ENCODE results near the gene YIPF2.
"Not testable (repeated sequence)": the region's sequence is repeated elsewhere in the genome, so short reads cannot be mapped to it uniquely, and the experiment has no call there.

YIPF2 gene

DNA sequence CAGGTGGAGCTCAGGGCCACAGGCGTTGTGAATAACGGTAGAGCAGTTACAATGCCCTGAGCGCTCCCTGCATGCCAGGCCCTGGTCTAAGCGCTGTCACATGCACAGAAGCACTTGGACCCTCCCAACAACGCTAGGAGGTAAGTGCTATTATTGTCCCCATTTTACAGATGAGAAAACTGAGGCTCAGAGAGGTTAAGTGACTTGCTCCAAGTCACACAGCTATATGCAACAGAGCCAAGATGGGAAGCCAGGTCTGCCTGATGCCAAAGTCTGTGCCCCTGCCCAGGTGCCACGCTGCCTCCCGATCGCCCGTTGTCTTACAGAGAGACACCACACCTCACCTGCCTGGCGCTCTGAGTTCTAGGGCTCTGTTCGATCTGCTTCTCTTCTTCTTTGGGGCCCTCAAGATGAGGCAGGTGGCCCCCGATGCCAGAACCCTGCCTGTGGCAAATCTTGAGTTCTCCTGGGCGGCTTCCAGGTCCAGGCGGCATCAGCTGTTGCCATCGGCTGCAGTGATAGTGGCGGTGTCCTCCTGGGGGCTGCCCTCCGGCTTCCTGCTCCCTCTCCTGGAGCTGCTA lies 20.0 kb downstream of the YIPF2 start:
- no peak for DNase-seq

DNA sequence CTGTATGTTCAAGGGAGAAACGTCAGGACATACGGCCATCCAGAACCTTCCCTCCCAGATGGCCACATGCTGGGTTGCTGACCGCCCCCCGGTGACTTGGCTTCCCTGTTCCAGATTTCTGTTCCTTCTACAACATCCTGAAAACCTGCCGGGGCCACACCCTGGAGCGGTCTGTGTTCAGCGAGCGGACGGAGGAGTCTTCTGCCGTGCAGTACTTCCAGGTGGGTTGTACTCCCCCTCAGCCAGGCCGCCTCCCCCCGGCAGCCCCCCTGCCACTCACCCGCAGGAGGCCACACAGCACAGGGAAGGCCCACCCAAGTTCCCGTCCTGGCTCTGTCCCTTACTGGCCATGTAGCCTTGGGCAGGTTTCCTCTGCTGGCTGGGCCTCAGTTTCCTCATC lies 20.5 kb downstream of the YIPF2 start:
- DNase-seq, result no peak

DNA sequence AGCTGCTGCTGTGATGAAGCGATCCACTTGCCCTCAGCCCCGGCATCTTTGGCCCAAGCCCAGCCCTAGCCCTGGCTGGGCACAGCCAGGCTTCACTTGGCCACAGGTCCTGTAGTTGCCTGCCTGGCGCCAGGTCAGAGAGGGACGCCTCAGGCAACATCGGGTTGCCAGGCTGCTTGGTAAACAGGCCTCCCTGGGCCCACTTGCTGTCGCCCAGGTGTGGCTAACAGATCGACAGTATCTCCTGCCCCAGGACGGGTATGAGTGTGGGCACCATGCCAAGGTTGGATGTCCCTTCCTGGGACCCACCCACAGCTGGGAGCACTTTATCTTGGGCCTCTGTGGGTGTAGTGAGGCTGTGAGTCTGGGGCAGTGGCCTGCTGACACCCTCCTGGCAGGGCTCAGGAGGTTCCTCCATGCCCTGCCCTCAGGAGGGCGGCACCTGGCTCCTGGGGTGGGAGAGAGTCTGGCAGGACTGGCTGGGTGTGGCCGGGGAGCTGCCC lies 29.2 kb downstream of the YIPF2 start:
- no peak for DNase-seq

DNA sequence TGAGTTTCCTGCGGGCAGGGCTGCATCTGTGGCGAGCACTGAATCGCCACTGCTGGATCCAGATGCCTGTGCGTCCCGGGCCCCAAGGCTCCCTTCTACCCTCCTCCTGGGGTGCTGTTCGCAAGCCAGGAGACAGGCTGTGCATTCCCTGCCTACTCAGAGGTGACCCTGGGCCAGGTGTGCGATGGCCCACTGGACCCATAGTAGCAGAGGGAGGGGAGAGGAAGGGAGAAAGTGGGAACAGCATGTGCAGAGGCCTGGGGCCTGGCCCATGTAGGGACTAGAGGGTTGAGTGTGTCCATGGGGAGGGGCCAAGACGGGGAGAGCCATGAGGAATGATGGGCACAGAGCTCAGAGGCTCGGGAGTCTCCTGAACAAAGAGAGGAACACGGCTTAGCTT lies 29.8 kb downstream of the YIPF2 start:
- DNase-seq, result no peak

DNA sequence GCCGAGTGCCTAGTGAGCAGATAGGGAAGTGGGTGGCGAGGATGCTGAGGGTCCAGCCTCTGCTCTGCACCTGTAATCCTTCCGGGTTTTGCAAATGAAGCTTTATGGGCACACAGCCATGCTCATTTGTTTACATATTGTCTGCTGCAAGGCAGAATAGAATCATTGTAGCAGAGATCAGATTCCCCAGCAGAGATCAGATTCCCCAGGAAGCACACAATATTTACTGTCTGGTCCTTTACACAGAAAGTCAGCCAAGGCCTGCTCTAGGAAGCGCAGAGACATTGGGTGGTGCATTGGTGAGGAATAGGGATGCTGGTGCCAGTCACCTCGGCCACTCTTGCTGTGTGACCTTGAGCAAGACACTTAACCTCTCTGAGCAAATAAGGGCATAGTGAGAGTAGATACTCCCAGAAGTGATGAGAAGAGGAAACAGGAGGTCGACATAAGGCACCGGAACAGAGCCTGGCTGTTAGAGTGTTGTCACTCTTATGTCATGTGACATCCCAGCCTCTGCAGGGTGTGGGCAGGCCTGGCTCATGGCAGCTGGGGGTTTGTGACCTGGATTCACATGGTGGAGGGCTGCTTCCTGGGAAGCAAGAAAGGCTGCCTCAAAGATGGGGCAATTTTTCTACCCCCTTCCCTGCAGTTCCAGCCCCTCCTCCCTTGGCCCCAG lies 31.4 kb downstream of the YIPF2 start:
- no peak for DNase-seq

DNA sequence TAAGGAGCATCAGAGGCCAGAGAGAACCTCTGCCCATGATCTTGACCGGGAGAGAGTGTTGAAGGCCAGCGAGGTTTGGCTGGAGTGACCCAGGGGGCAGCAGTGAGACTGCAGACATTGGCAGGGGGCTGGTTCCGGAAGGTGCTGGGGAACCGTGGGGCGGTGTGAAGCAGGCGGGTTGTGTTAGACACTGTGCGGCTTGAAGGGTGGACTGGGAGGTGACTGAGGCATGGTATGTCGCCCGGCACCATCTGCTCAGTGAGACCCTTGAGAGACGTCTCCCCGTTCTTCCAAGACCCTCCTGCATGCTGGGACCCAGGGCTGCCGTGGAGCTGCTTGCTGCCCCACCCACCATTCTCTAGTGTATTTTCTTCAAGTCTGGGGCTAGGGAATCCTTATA lies 32.5 kb downstream of the YIPF2 start:
- DNase-seq, result no peak

DNA sequence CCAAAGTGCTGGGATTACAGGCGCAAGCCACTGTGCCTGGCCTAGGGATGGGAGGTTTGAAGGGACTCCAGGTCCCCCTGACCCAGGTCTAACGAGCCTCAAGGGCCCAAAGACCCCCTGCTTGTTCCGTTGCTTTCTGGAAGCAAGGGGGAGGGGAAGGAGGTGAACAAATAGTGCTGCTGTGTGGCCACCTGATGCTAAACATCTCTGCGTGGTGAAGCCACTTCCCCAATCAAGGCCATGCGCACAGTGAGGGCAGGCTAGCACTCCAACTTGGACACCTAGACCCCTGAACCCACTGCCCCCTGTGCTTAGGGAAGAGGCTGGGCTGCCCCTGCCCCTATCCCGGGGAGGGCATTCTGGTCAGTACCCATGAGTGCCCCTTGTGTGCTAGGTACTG lies 33.1 kb downstream of the YIPF2 start:
- DNase-seq, result no peak

DNA sequence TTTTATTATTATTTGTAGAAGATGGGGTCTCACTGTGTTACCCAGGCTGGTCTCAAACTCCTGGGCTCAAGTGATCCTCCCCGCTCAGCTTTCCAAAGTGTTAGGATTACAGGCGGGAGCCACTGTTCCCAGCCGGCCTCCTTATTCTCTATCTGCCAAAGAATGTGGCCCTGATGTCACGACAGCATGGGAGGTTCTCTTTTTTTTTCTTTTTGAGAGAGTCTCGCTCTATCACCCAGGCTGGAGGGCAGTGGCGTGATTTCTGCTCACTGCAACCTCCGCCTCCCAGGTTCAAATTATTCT lies 33.6 kb downstream of the YIPF2 start:
- DNase-seq, result no peak

DNA sequence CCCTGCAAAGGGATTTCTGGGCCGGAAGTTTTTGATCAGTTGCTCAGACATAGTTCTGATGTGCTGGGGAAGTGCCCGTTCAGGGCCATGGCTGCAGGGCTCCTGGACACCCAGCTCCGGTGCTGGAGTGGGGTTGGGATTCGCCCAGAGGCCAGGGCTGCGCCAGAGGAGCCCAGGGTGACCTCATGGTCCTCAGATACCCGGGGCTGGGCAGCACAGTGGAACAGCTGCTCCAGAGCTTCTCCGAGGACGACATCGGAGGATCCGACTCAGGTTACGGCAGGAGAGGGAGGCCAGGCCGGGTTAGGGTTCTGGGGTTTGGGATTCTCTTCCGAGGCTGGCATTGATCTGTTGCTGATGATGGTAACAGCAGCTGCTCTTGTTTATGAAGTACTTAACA lies 36.2 kb downstream of the YIPF2 start:
- no peak for DNase-seq

DNA sequence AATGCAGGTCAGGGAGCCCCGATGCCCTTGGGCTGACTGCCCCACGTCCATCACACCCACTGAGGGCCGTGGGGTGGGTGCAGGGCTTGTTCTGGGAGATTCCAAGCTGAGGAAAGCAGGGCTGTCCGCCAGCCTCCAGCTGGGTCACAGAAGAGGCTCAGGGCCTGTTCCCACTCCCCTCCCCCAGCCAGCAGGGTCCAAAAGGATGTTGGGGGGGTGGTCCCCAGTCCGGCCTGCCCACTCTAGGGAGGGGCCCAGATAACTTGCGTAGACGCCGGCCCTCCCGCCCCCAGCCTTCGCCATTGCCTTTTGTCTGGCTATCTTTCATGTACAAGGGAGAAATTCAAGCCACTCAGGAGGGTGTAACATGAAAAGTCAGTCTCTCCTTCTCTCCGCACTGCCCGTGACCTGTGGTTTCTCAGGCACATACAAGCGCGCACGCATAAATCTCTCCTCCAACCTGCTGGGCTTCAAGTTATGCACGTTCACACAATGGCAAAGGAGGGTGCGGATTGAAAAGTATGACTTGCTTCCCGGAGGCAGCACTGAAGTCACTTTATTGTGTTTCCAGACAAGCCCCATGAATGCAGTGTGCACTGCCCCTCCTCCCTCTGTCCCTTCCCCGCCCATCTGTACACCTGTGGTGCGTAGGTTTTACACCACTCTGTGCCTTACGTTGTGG lies 36.9 kb downstream of the YIPF2 start:
- no peak for DNase-seq

DNA sequence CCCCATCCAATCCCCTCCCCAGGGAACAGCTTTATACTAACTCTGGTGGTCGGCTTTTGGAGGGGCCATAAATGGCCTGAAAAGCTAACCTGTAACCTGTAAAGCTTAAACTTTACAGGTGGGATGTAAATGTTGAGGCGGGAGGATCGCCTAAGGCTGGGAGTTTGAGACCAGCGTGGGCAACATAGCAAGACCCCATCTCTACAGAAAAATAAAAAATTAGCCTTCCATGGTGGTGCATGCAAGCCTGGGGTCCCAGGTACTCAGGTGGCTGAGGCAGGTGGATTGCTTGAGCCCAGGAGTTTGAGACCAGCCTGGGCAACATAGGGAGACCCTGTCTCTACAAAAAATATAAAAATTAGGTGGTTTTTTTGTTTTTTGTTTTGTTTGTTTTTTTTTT lies 38.6 kb downstream of the YIPF2 start:
- DNase-seq, result no peak

DNA sequence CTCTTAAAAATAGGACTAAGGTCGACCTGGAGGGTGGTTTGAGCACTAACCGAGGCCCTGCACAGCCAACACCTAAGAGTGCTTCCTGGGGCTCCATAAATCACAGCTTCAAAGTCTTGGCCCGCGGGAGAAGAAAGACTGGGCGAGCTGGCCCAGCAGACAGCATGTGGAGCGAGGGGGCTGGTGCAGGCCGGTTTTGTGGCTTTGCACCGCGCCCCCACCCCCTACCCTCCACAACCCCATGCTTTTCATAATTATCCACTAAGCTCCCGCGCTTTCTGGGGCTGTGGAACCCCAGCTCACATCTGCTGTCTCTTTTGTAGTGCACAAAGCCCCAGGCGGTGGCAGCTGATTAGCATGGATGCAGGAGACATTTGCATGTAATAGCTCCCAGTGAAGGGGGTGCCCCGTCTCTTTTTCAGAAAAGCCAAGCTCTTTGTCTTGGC lies 40.0 kb downstream of the YIPF2 start:
- no peak for DNase-seq

DNA sequence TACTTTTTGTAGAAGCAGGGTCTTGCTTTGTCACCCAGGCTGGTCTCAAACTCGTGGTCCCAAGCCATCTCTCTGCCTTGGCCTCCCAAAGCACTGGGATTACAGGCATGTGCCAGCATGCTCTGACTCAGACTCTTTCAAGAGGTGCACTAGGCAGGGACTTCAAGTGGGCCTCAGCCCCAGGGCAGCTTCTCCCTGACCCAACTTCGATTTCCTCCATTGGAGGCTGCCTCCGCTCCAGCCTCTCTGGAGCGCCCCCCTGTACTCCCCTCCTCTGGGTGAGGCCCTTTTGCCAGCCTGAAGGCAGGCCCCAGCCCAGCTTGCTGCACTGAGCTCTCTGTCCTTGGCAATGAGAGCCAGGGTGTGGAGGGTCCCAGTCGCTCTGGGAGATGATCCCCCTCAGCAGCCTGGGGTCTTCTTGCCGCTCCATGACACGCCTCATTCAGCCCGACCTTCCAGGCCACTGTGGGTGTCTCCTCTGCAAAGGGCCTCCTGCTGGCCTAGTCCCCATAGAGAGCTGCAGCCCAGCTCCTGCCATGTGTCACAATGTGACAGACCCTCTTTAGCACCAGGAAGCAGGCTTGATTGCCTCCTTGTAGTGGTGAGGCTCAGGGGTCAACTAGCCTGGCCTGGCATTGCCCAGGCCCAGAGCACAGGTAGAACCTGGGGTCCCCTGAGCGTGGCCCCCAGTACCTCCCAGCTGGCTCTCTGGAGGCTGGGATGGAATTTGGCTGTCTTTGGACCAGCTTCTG lies 40.6 kb downstream of the YIPF2 start:
- no peak for DNase-seq

DNA sequence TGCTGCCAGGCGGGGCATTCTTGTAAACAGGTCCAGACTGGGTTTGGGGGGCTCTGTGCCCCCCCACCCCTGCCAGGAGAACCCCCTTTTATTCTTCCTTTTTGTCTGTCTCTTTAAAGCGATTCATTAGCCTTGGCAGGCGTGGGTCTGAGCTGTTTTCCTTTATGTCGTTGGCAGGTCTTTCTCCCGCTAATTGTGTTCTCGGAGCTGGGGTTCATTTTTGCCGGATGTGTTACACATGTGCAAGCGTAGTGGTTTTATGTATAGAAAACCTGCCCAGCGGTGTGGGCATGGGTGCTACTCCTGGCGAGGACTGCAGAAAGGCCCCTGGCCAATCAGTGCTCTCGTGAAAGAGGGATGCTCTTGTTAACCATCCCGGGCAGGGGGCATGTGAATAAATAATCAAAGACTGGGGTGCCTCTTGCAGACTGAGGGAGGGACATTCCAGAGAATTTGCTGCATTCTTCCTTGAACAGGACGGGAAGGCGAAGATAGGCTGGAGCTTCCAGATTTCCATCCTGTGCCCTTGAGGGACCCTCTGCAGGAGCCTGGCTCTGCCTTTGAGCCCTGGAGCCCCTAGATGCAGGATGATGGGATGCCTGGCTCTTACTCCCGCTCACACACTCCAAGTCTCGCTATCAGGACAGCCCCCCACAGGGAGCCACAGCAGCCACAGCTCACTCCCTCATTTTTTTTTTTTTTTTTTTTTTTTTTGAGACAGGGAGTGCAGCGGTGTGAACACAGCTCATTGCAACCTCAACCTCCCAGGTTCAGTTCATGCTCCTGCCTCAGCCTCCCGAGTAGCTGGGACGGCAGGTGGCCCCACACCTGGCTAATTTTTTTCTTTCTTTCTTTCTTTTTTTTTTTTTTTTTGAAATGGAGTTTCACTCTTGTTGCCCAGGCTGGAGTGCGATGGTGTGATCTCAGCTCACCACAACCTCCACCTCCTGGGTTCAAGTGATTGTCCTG lies 43.0 kb downstream of the YIPF2 start:
- DNase-seq, result no peak

DNA sequence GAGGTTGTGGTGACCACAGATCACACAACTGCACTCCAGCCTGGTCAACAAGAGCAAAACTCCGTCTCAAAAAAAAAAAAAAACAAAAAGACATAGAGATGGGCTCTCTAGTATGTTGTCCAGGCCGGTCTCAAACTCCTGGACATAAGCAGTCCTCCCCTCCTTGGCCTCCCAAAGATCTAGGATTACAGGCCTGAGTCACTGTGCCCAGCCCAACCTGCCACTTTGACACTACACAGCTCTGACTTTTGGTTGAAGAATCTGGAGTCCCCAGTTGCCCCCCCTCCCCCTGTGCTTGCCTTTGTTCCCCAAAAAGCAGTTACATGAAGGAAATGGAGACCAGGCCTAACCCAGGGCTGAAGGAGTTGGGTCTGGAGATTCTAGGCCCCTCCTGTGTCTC lies 44.2 kb downstream of the YIPF2 start:
- DNase-seq, result no peak

DNA sequence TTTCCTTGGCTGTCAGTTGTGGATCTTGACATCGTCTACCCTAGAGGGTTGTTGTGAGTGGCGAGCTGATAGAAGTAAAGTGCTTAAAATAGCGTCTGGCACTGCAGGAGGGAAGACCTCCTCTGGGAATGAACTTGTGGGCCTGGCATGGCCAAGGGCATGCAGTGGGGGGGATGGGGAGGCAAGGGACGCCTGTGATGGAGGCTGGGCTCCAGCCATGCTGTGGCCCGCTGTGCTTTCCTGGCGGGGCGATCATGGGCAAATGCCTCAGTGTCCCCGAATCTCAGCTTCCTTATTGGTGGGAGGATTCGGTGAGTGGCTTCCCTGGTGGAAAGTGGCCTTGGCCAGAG lies 46.4 kb downstream of the YIPF2 start:
- DNase-seq, result no peak

DNA sequence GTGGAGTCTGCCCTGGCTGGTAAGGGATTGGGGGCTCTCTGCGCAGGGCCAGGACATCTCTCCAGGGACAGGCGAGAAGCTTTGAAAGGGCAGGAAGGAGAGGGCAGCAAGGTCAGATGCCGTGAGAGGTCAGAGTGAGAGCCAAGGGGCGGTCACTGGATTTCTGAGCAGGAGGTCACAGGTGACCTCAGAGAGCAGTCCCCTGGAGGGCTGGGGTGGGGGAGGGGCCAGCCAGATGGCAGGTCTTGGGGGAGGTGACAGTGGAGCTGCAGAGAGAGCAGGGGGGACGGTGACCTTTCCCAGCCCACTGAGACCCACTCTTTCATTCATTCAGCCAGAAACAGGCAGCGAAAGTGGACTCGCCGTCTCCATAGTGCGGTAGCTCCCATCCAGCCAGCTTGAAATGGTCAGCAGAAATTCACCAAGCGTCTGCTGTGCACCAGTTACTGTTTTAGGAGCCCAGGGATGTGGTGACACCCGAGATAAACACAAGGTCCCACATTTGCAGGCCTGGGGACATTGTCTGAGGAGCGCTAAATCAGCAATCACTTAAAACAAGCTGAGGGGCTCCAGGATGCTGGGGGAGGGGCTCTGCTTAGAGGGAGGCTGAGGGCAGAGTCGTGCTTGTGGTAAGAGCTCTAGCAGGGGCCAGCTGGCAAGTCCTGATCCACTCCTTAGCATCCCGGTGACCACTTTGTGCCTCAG lies 46.9 kb downstream of the YIPF2 start:
- DNase-seq, result no peak

DNA sequence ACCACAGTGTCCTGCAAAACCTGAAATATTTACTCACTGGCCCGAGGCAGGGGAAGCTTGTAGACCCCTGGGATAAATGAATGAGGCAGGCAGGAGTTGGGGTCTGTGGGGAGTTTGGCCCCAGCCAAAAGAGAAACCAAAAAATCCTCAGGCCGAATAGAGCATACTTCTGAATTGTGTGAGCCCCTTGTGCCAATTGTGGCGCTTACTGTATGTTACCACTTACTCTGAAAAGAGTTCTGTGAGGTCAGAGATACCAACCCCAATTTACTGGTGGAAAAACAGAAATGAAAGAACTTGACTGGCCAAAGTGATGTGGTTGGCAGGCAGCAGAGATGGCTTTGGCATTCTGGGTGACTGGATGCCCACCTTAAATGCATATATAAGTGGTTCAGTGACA lies 50.2 kb downstream of the YIPF2 start:
- no peak for DNase-seq

DNA sequence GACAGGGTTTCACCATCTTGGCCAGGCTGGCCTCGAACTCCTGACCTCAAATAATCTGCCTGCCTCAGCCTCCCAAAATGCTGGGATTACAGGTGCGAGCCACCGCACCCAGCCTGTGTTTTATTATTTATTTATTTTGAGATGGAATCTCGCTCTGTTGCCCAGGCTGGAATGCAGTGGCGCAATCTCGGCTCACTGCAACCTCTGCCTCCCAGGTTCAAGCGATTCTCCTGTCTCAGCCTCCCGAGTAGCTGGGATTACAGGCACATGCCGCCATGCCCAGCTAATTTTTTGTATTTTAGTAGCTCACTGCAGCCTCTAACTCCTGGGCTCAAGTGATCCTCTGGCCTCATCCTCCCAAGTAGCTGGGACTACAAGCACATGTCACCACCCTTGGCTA lies 50.8 kb downstream of the YIPF2 start:
- DNase-seq, result not testable (repeated sequence)

DNA sequence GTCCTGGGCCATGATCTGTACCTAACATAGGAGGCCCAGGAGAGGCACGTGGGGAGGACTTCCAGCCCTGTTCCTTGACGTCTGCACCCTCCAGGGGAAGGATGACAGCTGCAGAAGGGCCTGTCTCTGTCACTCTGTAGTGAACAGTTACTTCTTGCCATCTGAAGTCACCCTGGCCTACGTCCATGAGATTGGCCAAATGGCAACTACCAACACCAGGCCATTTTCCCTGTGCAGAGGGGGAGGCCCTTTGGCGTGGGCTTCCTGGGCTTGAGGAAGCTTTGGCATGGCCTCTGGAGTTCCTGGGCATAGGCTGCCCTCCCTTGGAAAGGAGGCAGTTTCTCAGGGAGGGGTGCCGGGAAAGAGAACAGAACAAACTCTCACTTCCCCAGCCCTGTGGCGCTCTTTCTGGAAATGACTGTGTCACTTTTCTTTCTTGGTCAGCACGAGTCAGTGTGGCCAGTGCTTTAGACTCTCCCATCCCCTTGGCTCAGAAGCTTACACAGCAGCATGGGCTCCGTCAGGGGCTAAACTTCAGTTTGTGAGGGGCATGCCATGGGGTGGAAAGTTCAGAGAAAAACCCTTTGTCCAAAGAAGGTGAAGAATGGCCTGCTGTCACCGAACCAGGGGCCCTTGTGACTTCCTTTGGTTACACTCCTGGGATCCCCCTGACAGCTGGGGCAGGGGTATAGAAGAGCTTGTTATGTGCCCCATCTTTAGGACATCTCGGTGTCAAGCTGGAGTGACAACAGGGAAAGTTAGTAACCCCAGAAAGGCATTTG lies 51.8 kb downstream of the YIPF2 start:
- no peak for DNase-seq

DNA sequence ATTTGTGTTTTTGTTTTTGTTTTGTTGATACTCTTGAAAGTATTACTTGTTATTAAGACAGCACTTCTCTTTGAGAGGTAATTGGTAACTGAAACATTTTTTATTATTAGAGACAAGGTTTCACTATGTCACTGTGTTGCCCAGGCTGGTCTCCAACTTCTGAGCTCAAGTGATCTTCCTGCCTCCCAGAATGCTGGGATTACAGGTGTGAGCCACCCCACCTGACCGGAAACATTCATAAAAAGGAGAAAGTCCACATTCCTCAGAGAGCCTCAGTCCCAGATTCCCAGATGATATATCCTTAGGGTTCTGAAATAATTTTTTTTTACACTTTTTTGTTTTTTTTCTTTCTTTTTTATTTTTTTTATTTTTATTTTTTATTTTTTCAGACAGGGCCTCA lies 54.4 kb downstream of the YIPF2 start:
- DNase-seq, result no peak

Data from CD4-positive, alpha-beta T cell treated with Interleukin-4 for 1 hour (primary cell).